H1 (cell line): ENCODE data around the gene GUCY1A2.

Source experiments
- BRCA1 ChIP-seq: IDR thresholded peaks from 2 replicates; pipeline ENCODE4 v1.6.1; 2012; ENCODE audit warnings: low read depth, low read length, improper control_type of control experiment
- CBX5 ChIP-seq: fragments of 300-800, 300-1000 bp; sonication (generic); IDR thresholded peaks from 2 replicates; pipeline ENCODE4 v1.7.1; 2016; ENCODE audit warnings: antibody characterized with exemption, low read length, low read depth
- CEBPB ChIP-seq: IDR thresholded peaks from 2 replicates; pipeline ENCODE4 v1.6.1; 2012; ENCODE audit warnings: low read depth, low read length
- CHD7 ChIP-seq: fragments of 300-600 bp; sonication (generic); IDR thresholded peaks from 2 replicates; pipeline ENCODE4 v1.7.1; 2012; ENCODE audit warnings: low read length, moderate library complexity, mild to moderate bottlenecking, inconsistent platforms; ENCODE audit not compliant: insufficient replicate concordance
- CTCF ChIP-seq, 3 experiments: IDR thresholded peaks; 1 replicate in 2 of 3; 2 replicates in 1 of 3; pipeline versions ENCODE4 v1.5.1 to v1.6.1; 2011; ENCODE audit warnings: low read length in 3 of 3, mild to moderate bottlenecking in 3 of 3, inconsistent platforms in 2 of 3, low read depth in 1 of 3, moderate library complexity in 1 of 3; ENCODE audit not compliant: insufficient read depth in 1 of 3; ENCODE audit errors: control extremely low read depth in 1 of 3
- HDAC6 ChIP-seq: IDR thresholded peaks from one replicate; pipeline ENCODE4 v1.7.1; 2012; ENCODE audit warnings: low read depth, mild to moderate bottlenecking, inconsistent platforms, low read length, moderate library complexity
- JUND ChIP-seq: IDR thresholded peaks from 2 replicates; pipeline ENCODE4 v1.6.1; 2011; ENCODE audit warnings: mild to moderate bottlenecking, improper control_type of control experiment, low read length
- MAX ChIP-seq: IDR thresholded peaks from 2 replicates; pipeline ENCODE4 v1.6.1; 2012; ENCODE audit warnings: inconsistent platforms
- POLR2AphosphoS5 ChIP-seq: IDR thresholded peaks from 2 replicates; pipeline ENCODE4 v1.6.1; 2011; ENCODE audit warnings: low read depth, low read length
- RAD21 ChIP-seq, 2 experiments: IDR thresholded peaks in 1 of 2; conservative IDR thresholded peaks in 1 of 2; 2 replicates each; pipeline ENCODE4 v1.6.1; 2011; ENCODE audit warnings: low read depth in 2 of 2, low read length in 2 of 2, improper control_type of control experiment in 1 of 2, inconsistent platforms in 1 of 2, mild to moderate bottlenecking in 1 of 2, moderate library complexity in 1 of 2
- SIN3A ChIP-seq, 2 experiments: IDR thresholded peaks in 1 of 2; conservative IDR thresholded peaks in 1 of 2; 2 replicates each; pipeline ENCODE4 v1.6.1; 2011 to 2012; ENCODE audit warnings: low read length in 2 of 2, improper control_type of control experiment in 1 of 2, low read depth in 1 of 2, mild to moderate bottlenecking in 1 of 2
- TBP ChIP-seq: IDR thresholded peaks from 2 replicates; pipeline ENCODE4 v1.6.1; 2011; ENCODE audit warnings: low read depth, low read length, improper control_type of control experiment
- USF2 ChIP-seq: IDR thresholded peaks from 2 replicates; pipeline ENCODE4 v1.6.1; 2011; ENCODE audit warnings: low read length, improper control_type of control experiment
- ZNF274 ChIP-seq: IDR thresholded peaks from 2 replicates; pipeline ENCODE4 v1.7.0; 2012; ENCODE audit warnings: low read length, borderline replicate concordance; ENCODE audit errors: extremely low read depth

- TF ChIP-seq POLR2AphosphoS5 (no peak), CBX5 (no peak), CTCF (IDR thresholded peaks at IDR 0.05; ENCODE audit: control extremely low read depth in 1 of 3, insufficient read depth in 1 of 3, low read depth in 1 of 3, low read length in 3 of 3) (no peak), SIN3A (conservative IDR thresholded peaks at IDR 0.05 in 1 of 2, IDR thresholded peaks at IDR 0.05 in 1 of 2; ENCODE audit: low read depth in 1 of 2, low read length in 2 of 2) (no peak), ZNF274 (no peak), HDAC6 (no peak), TBP (no peak), RAD21 (IDR thresholded peaks at IDR 0.05 in 1 of 2, conservative IDR thresholded peaks at IDR 0.05 in 1 of 2; ENCODE audit: low read depth in 2 of 2, low read length in 2 of 2) (no peak), CHD7 (no peak), USF2 (no peak), BRCA1 (no peak), CEBPB (peak; percentile 28; the same call in 1 of the 2 replicates), MAX (no peak), JUND (no peak)
Observed at GRCh38 chr11:106627694-106628093, 390.6 kb downstream of the GUCY1A2 start.
